OCI-LY1 (cell line): Measurements from ENCODE around the gene ARID3B.

Experiments used
- H2AFZ ChIP-seq: fragments of 200-600 bp; sonication (generic), shearing (Covaris generic); 2 replicates; pipeline ENCODE4 v1.6.0; 2014; ENCODE audit warnings: antibody characterized with exemption, mild to moderate bottlenecking, low read length
- H3F3A ChIP-seq: fragments of 200-600 bp; sonication (generic), shearing (Covaris generic); 2 replicates; pipeline ENCODE4 v1.6.0; 2014; ENCODE audit warnings: mild to moderate bottlenecking, antibody characterized with exemption, low read length, moderate library complexity; ENCODE audit not compliant: insufficient read depth
- H3K27ac ChIP-seq: fragments of 200-600 bp; sonication (generic); 2 replicates; pipeline ENCODE4 v1.5.1; 2014; ENCODE audit warnings: low read length, mixed run types, mild to moderate bottlenecking, low read depth; ENCODE audit not compliant: poor library complexity, severe bottlenecking
- H3K27me3 ChIP-seq: fragments of 200-600 bp; sonication (generic); 2 replicates; pipeline ENCODE4 v1.6.0; 2014; ENCODE audit warnings: antibody characterized with exemption, mild to moderate bottlenecking, low read length, moderate library complexity; ENCODE audit not compliant: insufficient read depth
- H3K36me3 ChIP-seq: fragments of 200-600 bp; sonication (generic); 2 replicates; pipeline ENCODE4 v1.6.1; 2014; ENCODE audit warnings: mild to moderate bottlenecking, antibody characterized with exemption, low read length, moderate library complexity, mixed read lengths; ENCODE audit not compliant: insufficient read depth
- H3K4me1 ChIP-seq: fragments of 200-600 bp; sonication (generic); 2 replicates; pipeline ENCODE4 v1.5.1; 2014; ENCODE audit warnings: mild to moderate bottlenecking, low read length, moderate library complexity; ENCODE audit not compliant: insufficient read depth, severe bottlenecking
- H3K4me2 ChIP-seq: fragments of 200-600 bp; sonication (generic), shearing (Covaris generic); 2 replicates; pipeline ENCODE4 v1.6.1; 2014; ENCODE audit warnings: low read length
- H3K4me3 ChIP-seq: fragments of 200-600 bp; sonication (generic); 2 replicates; pipeline ENCODE4 v1.5.1; 2014; ENCODE audit warnings: low read length, low read depth, mild to moderate bottlenecking, mixed read lengths; ENCODE audit not compliant: poor library complexity, severe bottlenecking
- H3K79me2 ChIP-seq: fragments of 200-600 bp; shearing (Covaris generic); 2 replicates; pipeline ENCODE4 v1.6.1; 2016; ENCODE audit warnings: mixed run types, low read length, mixed read lengths; ENCODE audit not compliant: insufficient read depth
- H3K9ac ChIP-seq: fragments of 200-600 bp; sonication (generic), shearing (Covaris generic); 2 replicates; pipeline ENCODE4 v1.6.1; 2014; ENCODE audit warnings: mild to moderate bottlenecking, low read length, mixed read lengths
- H3K9me2 ChIP-seq: fragments of 200-600 bp; sonication (generic), shearing (Covaris generic); 2 replicates; pipeline ENCODE4 v1.6.1; 2014; ENCODE audit warnings: low read depth, mild to moderate bottlenecking, low read length, mixed read lengths
- H3K9me3 ChIP-seq: fragments of 200-600 bp; shearing (Covaris generic); 2 replicates; pipeline ENCODE4 v1.6.1; 2014; ENCODE audit warnings: low read length, mixed read lengths
- H4K20me1 ChIP-seq: fragments of 200-600 bp; sonication (generic), shearing (Covaris generic); 2 replicates; pipeline ENCODE4 v1.6.0; 2016; ENCODE audit warnings: mild to moderate bottlenecking, low read length; ENCODE audit not compliant: insufficient read depth
- EZH2 ChIP-seq: fragments of 200-600 bp; sonication (generic), shearing (Covaris generic); IDR thresholded peaks from 2 replicates; pipeline ENCODE4 v1.8.0; 2017; ENCODE audit warnings: borderline replicate concordance, mixed run types, mild to moderate bottlenecking, antibody characterized with exemption, low read length, moderate library complexity, mixed read lengths
- TF ChIP-seq, protein P1 (sequence below): fragments of 200-600 bp; sonication (generic), shearing (Covaris generic); IDR thresholded peaks from 2 replicates; pipeline ENCODE4 v1.5.1; 2017; ENCODE audit warnings: mild to moderate bottlenecking, antibody characterized with exemption, low read length, moderate library complexity, mixed read lengths

ARID3B gene

DNA sequence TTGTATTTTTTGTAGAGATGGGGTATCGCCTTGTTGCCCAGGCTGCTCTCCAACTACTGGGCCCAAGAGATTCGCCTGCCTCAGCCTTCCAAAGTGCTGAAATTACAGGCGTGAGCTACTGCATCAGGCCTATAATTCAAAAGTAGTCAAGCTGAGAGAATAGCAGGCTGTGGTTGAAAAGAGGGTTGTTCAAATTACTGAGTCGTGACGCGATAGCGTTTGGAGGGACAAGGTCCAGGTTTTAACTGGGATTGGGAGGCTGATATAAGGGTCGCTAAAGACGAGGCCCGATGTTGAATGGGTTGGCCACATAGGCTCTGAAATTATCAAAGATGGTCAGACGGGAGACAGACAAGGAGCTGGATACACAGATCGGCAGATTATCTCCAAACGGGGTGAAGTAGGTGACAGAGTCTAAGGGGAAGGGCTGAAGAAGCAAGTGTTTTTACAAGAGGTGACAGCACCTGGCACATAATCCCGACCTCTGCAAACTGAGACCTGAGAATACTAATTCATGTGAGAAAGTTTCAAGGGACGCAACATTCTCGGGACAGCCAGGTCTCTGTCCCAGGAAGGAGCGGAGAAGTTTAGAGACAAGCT is 759 bp upstream of the ARID3B start:
- H3K36me3 ChIP-seq, result no peaks in the 10 kb centered on the region
- H3K79me2 ChIP-seq, result no peaks in the 10 kb centered on the region
- no peaks in the 10 kb centered on the region for H3K9me3 ChIP-seq
- H3K27ac ChIP-seq, result peak overlapping the region; percentile 59
- H3K4me3 ChIP-seq, result peak overlapping the region; percentile 82
- no peak for TF ChIP-seq EZH2
- TF ChIP-seq, protein P1, sequence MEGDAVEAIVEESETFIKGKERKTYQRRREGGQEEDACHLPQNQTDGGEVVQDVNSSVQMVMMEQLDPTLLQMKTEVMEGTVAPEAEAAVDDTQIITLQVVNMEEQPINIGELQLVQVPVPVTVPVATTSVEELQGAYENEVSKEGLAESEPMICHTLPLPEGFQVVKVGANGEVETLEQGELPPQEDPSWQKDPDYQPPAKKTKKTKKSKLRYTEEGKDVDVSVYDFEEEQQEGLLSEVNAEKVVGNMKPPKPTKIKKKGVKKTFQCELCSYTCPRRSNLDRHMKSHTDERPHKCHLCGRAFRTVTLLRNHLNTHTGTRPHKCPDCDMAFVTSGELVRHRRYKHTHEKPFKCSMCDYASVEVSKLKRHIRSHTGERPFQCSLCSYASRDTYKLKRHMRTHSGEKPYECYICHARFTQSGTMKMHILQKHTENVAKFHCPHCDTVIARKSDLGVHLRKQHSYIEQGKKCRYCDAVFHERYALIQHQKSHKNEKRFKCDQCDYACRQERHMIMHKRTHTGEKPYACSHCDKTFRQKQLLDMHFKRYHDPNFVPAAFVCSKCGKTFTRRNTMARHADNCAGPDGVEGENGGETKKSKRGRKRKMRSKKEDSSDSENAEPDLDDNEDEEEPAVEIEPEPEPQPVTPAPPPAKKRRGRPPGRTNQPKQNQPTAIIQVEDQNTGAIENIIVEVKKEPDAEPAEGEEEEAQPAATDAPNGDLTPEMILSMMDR, result no peak
- peaks cover 24% of the 10 kb centered on the region for H3K4me1 ChIP-seq
- H3K9ac ChIP-seq, result peak overlapping the region; percentile 83
- no peaks in the 10 kb centered on the region for H3K27me3 ChIP-seq
- H2AFZ ChIP-seq, result no peak overlapping the region
- H3F3A ChIP-seq, result peaks cover 3% of the 10 kb centered on the region; the same call in 1 of the 2 replicates
- H4K20me1 ChIP-seq, result no peaks in the 10 kb centered on the region
- peak overlapping the region; percentile 84 for H3K4me2 ChIP-seq
- no peaks in the 10 kb centered on the region for H3K9me2 ChIP-seq

DNA sequence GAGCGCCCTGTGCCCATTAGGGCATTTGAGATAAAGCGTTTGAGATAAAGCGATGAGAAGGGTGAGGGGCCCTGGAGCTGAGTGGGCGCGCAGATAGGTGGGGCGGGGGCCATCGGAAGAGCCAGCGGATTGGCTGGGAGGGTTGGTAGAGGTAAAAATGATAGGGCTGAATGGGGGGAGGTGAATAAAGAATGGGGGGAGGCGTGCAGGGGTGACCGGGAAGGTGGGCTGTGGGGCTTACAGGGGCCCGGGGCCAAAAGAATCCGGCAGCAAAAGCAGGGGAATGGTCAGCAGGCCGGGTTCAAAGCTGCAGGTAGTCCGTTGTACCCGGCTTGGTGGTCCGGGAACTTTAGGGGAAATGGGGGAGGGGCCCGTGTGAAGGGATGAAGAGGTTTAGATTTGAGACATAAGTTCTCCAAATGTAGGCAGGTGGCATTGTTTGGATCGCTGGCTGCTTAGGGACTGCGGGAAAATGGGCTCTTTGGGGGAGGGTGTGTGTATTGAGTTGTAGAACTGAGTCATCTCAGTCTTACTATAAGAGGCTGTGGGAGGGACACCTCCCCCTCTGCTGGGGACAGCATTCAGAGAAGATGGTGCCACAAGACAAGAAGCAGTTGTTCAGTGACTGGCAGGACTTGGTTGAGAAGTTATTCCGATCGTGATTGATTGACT is 610 bp downstream of the ARID3B start:
- Histone ChIP-seq H3K9me3 (no peaks in the 10 kb centered on the region), H2AFZ (no peak overlapping the region; the same call in 1 of the 2 replicates), H3F3A (peaks cover 5% of the 10 kb centered on the region; the same call in 1 of the 2 replicates), H3K79me2 (no peaks in the 10 kb centered on the region), H3K9ac (peak overlapping the region; percentile 69), H4K20me1 (no peaks in the 10 kb centered on the region), H3K4me2 (peak overlapping the region; percentile 85), H3K27me3 (no peaks in the 10 kb centered on the region), H3K4me3 (peak overlapping the region; percentile 83), H3K4me1 (peaks cover 27% of the 10 kb centered on the region), H3K9me2 (no peaks in the 10 kb centered on the region), H3K36me3 (no peaks in the 10 kb centered on the region), H3K27ac (no peak overlapping the region)
- TF ChIP-seq, protein P1, result no peak
- TF ChIP-seq EZH2, result no peak

DNA sequence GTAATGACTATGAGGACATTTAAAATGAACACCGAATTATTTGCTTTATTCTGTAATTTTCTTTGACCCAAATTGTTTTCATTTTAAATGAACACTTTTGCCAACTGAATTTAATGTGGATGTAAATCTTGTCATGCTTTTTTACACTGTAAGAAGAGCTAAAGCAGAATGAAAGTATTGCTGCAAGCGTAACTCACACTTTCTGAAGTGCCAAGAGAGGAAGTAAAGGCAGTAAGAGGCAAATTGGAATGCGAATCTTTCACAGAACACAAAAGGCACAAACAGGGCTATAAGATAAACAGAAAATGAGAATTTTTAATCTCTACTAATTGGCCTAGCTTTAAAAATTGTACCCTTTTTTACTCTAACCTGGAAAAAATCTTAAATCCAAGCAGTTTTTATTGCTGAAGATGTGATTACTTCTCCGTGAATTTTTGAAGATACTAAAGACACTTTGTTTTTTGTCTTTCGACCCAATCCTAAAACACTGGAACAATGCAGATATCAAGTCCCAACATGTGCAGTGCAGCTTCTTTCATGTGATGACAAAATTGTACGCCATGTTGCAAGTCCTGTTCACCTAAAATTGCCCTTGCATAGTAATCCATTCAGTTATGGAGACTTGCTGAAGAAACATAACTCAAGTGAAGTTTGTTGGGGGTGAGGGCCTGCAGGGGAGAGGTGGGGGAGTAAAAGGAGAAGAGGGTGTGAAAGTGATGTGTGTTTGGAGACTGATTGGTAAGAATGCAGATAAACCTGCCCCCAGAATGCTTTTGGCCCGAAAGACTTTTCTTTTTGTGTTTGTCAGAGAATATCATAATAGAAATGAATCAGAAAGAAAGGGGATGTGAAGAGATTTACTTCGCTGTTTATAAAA is 1.4 kb downstream of the ARID3B start:
- Histone ChIP-seq H3K36me3 (no peaks in the 10 kb centered on the region), H3K9me3 (no peaks in the 10 kb centered on the region), H2AFZ (no peak overlapping the region), H3K79me2 (no peaks in the 10 kb centered on the region), H3K9ac (no peak overlapping the region), H3K4me2 (peak overlapping the region; percentile 85), H3K4me1 (peaks cover 28% of the 10 kb centered on the region), H3F3A (peaks cover 6% of the 10 kb centered on the region; the same call in 1 of the 2 replicates), H3K9me2 (no peaks in the 10 kb centered on the region), H3K4me3 (peak overlapping the region; percentile 83), H3K27ac (no peak overlapping the region), H4K20me1 (no peaks in the 10 kb centered on the region), H3K27me3 (no peaks in the 10 kb centered on the region)
- TF ChIP-seq, protein P1, result no peak
- no peak for TF ChIP-seq EZH2
